HG03066 (cell line): Measurements from ENCODE around the gene NR1D1.
"Not testable (repeated sequence)": the region's sequence is repeated elsewhere in the genome, so short reads cannot be mapped to it uniquely, and the experiment has no call there.

ENCODE experiments used
- ATAC-seq: cut with Tn5 transposase; IDR thresholded peaks from one replicate; pipeline ENCODE4 v1.9.1; 2021; ENCODE audit warnings: low read depth; ENCODE audit not compliant: unreplicated experiment

Gene NR1D1

GRCh38 chr17:40100419-40100668, at the start of gene NR1D1:
Gene NR1D1, minus strand, starts transcription at chr17:40100589. Its CDS starts 495 bp downstream, at chr17:40100094.
- peak; percentile 1 for ATAC-seq

DNA sequence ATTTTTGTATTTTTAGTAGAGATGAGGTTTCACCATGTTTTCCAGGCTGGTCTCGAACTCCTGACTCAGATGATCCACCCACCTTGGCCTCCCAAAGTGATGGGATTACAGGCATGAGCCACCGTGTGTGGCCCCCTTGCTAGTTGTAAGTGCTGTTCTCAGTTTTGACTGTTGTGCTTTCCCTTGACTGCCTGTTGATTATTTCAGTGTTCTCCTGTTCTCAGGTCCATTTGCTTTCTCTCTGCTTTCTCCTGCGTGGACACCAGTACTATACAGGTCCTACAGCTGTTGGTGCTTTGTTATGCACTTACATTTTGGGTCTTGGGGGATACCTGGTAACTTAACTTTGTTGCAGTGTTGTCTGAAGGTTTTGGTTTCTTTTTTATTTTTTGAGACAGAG, 48.1 kb upstream of the NR1D1 start:
- ATAC-seq: no peak

DNA sequence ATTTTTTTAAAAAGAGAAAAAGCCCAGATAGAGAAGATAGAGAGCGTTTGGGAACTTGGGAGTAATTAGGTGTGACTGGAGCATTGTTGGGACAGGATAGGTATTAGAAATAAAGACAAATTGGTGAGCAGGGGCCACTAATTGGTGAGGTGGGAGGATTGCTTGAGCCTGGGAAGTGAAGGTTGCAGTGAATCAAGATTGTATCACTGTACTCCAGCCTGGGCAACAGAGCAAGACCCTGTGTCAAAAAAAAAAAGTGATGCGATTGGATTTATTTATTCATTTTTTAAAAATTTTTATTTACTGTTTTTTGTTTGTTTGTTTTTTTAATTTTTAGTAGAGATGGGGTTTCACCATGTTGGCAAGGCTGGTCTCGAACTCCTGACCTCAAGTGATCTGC, 45.1 kb upstream of the NR1D1 start:
- ATAC-seq: no peak

DNA sequence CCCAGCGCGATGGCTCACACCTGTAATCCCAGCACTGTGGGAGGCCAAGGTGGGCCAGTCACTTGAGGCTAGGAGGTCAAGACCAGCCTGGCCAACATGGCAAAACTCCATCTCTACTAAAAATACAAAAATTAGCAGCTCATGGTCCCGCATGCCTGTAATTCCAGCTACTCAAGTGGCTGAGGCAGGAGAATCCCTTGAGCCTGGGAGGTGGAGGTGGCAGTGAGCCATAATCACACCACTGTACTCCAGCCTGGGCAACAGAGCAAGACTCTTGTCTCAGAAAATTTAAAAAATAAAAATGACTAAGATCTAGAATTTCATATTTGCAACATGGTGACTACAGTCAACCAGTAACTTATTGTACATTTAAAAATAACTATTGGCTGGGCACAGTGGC, 42.8 kb upstream of the NR1D1 start:
- not testable (repeated sequence) for ATAC-seq

GRCh38 chr17:40139566-40140058, 39.2 kb upstream of the NR1D1 start:
- peak; percentile 13 for ATAC-seq

DNA sequence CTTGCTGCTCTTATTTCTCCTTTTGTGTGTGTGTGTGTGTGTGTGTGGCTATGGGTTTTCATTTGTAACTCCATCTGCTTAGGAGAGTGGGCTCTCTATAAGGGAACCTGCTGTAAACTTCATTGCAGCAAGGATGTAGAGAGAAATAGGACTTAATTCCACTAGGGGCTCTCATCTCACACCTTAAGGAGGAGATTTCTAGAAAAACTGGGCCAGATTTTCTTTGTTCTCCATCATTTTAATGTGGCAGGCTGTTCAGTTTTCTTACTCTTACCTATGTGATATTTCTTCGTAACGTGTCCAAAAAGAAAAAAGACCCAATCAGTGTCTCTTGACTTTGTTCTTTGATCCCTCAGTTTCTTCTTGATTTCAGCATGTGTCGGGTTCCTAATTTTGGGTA, 35.4 kb upstream of the NR1D1 start:
- no peak for ATAC-seq

DNA sequence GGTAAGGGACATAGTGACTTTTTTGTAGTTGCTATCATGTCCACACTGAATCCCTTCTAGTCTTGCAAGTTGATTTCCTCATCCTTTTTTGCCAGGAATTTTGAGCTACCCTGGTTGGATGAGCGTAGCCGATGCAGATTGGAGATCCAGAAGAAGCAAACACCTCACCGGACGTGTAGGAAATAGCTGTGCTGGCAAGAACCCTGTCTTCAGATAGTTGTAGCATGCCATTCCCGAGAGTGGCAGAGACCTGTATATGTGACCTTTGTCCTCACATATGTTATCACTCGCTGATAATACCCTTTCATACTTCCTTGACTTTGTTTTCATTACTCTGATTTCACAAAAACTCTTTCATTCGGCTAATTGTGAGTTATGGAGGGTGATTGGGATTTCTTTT, 33.8 kb upstream of the NR1D1 start:
- ATAC-seq: no peak

- no peak for ATAC-seq
These were observed 30.1 kb upstream of the NR1D1 start for GRCh38 chr17:40130352-40131042.

- ATAC-seq: no peak
These were observed 29.1 kb upstream of the NR1D1 start for GRCh38 chr17:40129498-40129897.

DNA sequence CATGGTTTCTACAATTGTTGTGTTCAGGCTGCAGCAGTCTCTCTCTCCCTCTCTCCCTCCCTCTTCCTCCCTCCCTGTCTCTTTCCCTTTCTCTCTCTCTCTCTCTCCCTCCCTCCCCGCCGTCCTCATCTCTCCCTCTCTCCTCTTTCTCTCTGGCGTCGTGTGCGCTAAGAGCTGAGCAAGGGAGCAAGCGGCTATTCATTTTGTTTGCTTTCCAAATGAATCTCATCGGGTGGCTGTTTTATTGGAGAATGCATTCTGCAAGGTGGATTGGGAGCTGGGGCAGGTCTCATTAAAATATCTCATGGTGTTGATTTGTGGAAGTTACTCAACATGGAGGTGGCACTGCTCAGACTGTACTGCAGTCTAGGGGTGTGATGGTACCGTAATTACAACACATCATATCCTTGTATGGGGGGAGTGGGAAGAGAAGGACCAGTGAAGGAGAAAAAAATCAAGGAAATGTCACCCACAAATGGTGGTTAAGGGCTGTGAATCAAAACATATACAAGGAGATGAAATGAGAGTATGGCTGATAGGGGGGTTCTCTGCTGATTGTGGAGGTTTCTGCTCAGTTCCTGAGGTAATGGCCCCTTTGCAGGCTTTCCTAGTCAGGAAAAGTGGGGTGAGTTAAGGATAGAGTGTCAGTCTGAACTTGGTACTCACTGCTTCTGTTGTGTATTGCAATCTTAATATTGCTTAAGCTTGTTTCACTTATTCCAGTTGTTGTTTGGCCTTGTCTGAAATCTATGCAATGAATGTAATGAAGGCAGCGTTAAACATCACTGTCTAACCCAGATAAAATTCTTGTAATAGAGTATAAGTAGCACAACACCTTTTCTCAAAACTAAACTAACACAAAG, 24.1 kb upstream of the NR1D1 start:
- no peak for ATAC-seq

DNA sequence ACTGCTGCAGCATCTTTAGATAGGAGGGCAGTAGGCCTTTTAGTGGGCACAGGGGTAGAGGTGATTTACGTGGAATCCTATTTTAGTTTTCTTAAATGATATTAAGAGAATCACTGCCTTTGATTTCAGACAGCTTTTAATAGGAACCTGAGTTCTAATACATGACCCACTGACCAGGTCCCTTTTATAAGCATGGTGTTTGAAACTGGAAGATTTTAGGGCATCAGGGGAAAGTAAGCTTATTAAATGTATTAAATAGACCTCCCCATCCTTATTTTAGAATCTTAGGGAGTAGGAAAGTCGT, 23.4 kb upstream of the NR1D1 start:
- no peak for ATAC-seq

DNA sequence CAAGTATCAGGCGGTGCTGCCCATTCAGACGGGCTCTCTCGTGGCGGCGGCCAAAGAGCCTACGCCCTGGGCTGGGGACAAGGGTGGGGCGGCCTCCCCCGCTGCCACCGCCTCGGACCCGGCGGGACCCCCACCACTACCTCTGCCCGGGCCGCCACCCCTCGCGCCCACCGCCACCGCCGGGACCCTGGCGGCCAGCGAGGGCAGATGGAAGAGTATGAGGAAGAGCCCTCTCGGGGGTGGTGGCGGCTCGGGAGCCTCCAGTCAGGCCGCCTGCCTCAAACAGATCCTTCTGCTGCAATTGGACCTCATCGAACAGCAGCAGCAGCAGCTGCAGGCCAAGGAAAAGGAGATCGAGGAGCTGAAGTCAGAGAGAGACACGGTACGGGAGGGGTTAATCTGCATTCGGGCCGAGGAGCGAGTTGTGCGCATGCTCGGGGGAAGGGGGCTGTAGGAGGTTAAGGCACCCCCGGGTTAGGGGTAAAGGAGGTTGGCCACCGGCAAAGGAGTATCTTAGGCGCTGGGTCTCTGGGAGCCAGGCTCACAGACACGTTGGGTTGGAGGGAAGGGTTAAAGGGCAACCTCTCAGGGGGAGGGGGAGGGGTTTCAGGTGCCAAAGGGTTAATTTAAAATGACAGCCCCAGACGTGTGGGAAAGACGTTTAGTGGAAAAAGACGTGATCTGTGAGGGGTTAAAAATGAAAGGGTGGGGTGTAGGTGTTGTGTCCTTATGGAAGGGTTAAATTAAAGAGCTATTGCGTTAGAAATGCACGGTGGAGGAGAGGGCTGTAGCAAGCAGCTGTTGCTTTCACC, 22.8 kb upstream of the NR1D1 start:
- ATAC-seq: no peak

GRCh38 chr17:40122136-40122998, 22.0 kb upstream of the NR1D1 start:
- no peak for ATAC-seq

- no peak for ATAC-seq
These were observed 21.1 kb upstream of the NR1D1 start, which contains the start of gene MSL1 for GRCh38 chr17:40121181-40122135. Gene MSL1, plus strand, starts transcription at chr17:40121971. Its CDS starts 642 bp downstream, at chr17:40122613.

GRCh38 chr17:40115101-40115436, 14.7 kb upstream of the NR1D1 start:
- ATAC-seq: no peak

DNA sequence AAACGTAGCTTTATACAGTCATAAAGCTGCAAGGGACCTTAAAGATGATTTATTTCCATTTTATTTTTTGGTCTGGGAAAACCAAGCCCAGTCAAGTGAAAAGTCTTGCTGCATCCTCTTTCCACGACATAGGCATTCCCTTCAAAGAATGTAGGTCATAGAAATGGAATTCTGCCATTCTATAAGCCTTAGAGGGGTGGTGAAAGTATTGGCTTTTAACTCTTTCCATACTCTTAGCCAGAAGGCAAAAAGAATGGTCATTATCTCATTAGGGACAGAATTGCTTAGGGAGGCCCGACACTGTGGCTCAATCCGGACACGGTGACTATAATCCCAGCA, 13.5 kb upstream of the NR1D1 start:
- no peak for ATAC-seq

DNA sequence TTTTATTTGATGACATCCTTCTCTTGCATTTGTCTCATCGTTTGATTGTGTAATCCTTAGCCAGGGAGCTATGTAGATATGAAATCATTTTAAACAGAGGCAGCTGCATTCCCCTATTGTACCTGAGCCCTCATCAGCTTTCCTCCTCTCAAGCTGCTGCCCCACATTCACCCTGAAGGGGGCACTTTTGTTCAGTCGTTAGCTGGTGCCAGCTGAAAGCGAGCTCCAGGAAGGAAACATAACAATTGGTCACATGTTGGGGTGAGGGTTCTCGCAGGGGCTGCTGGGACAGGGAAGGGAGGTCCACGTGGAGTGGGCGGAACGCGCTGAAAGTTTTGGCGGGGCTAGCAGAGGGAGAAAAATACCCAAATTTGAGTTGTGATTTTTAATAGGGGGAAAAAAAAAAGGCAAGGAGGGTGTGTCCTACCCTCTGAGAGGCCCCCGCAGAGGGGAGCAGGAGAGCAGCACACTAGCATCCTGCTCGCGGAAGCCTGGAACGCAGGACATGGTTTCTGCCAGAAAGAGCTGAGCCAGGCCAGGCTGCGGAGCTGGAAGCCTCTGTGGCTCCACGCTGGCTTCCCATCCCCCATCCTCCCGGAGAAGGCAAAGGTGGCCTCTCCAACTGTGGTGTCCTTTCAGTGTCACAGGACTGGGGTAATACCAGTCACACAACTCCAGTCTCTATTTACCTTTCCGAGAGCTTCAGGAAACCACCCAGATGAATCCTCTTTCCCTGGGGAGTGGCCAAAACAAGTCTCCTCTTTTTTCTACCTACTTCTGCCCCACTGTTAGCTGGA, 12.9 kb upstream of the NR1D1 start:
- peak; percentile 79 for ATAC-seq

DNA sequence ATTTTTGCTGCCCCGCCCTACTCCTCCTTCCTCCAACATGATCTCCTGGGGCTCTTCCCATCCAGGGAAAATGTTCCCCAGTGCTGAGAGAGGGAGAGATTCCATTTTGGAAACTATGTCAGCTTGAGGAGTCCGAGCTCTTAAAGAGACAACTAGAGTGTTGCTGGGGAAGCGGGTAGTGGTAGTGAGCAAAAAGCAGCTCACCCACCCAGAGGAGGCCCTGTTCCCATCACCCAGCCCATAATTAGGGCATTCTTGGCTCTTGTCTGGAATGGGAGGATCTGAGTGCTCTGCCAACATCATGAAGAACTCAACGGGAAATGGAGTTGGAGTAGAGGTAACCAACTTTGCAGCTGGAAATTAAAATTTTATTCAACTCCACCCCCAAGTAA, 12.3 kb upstream of the NR1D1 start:
- ATAC-seq: no peak

- no peak for ATAC-seq
These were observed 11.9 kb upstream of the NR1D1 start for GRCh38 chr17:40112191-40112711.
